AG04450 (cell line): ENCODE data around the gene SELENON. TPM values are rescaled to one million over a fixed set of nuclear protein-coding genes. Genes with fewer than 3 reads are reported as not detected.

ENCODE experiments used
- CTCF ChIA-PET: fragments of 300-600, 350-600 bp; formaldehyde crosslinking; extraction: SDS; loops from one replicate; lab custom pipeline; 2022; ENCODE audit warnings: antibody characterized with exemption, inconsistent platforms; lab: Charles Lee
- POLR2A ChIA-PET: fragments of 350-600 bp; formaldehyde crosslinking; extraction: SDS; loops from one replicate; lab custom pipeline; 2021; ENCODE audit warnings: antibody characterized with exemption, inconsistent platforms; lab: Yijun Ruan, JAX
- DNase-seq: peaks from one replicate; pipeline ENCODE4 v3.0.0-alpha.2; 2011; ENCODE audit warnings: low read depth, low spot score
- H3K27ac ChIP-seq: one replicate; pipeline ENCODE4 v1.5.1; 2012; ENCODE audit warnings: low read depth, low read length, control low read depth
- H3K27me3 ChIP-seq: one replicate; pipeline ENCODE4 v1.6.0; 2012; ENCODE audit warnings: low read length; ENCODE audit not compliant: control insufficient read depth, insufficient read depth
- H3K4me3 ChIP-seq: 2 replicates; pipeline ENCODE4 v1.5.1; 2011; ENCODE audit warnings: mild to moderate bottlenecking, low read depth, low read length, control low read depth
- H3K9me3 ChIP-seq: 2 replicates; pipeline ENCODE4 v1.5.1; 2012; ENCODE audit warnings: low read length; ENCODE audit not compliant: control insufficient read depth, insufficient read depth
- CTCF ChIP-seq: IDR thresholded peaks from 2 replicates; pipeline ENCODE4 v1.5.1; 2011; ENCODE audit warnings: low read depth, low read length, control low read depth, inconsistent platforms
- polyA plus RNA-seq: library from polyadenylated mRNA; depleted of rRNA; stranded (reverse); fragments of >200 nt; gene quantifications from 2 replicates; pipeline ENCODE4 v1.2.3, GENCODE V29; 2011

SELENON gene
- polyA plus RNA-seq, 1 experiment = 36.3 TPM

DNA sequence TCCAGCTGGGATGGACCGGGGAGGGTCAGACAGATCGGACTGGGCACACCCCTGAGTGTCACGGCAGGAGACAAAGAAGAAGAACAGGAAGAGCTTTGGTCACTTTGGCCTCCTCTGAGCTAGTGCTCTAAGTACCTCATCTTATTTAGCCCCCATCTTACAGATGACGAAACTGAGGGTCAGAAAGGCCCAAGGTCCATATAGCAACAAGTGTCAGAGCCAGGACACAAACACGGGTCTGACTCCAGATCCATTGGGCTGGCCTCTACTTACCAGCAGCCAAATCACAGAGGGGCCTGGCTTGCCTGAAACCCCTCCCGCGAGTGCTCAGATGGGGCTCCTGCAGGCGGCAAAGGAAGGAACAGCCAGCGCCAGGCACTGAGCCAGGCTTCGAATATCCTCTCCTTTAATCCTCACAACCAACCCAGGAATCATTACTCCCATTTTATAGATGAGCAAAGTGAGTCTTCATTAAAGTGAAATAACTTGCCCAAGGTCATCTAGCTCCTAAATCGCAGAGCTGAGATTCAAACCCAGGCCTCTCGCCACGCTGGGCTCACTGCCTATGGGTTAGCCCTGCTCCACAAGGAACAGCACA lies 25.7 kb upstream of the SELENON start:
- H3K27ac ChIP-seq = no peak overlapping the region
- no peak for DNase-seq
- ChIA-PET CTCF (interaction anchor here (0.6 kb wide), 1 partner anchor 1418 kb away, joined by 6 read pairs; no protein-coding TSS in a partner anchor), POLR2A (no interaction called here)
- peaks cover 3% of the 10 kb centered on the region for H3K27me3 ChIP-seq
- TF ChIP-seq CTCF = no peak
- no peaks in the 10 kb centered on the region for H3K9me3 ChIP-seq
- no peak overlapping the region for H3K4me3 ChIP-seq

GRCh38 chr1:25774921-25775771 lies 24.8 kb upstream of the SELENON start:
- Histone ChIP-seq H3K27ac (no peak overlapping the region), H3K27me3 (peaks cover 3% of the 10 kb centered on the region), H3K4me3 (no peak overlapping the region), H3K9me3 (no peaks in the 10 kb centered on the region)
- no peak for TF ChIP-seq CTCF
- no peak for DNase-seq
- CTCF ChIA-PET = interaction anchor here (0.6 kb wide), 2 partner anchors 18 to 1419 kb away, joined by 3 to 6 read pairs; no protein-coding TSS in a partner anchor
- POLR2A ChIA-PET = no interaction called here

- POLR2A ChIA-PET = no interaction called here
- no peak overlapping the region for H3K4me3 ChIP-seq
- no peak for TF ChIP-seq CTCF
- CTCF ChIA-PET = no interaction called here
- H3K27me3 ChIP-seq = peaks cover 3% of the 10 kb centered on the region
- H3K27ac ChIP-seq = no peak overlapping the region
- no peaks in the 10 kb centered on the region for H3K9me3 ChIP-seq
- DNase-seq = no peak
Observed at GRCh38 chr1:25779388-25779787, 20.6 kb upstream of the SELENON start.

DNA sequence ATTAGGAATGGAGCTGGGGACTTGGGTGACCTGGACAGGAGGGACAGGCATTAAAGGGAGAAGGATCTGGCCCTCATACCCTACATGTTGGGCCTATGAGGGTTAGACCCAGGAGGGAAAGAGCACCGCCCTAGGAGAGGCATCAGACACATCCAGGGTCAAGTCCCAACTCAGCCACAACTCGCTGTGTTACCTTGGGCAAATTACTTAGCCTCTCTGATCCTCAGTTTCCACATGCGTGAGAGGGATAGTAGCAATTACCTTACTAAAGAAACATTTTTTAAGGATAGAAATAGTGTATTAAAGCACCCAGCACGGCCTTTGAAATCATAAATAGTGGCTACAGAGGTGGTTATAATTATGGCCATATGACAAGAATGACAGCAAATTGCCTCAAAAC lies 20.1 kb upstream of the SELENON start:
- no peak for TF ChIP-seq CTCF
- ChIA-PET CTCF (no interaction called here), POLR2A (no interaction called here)
- no peak for DNase-seq
- Histone ChIP-seq H3K27me3 (peaks cover 3% of the 10 kb centered on the region), H3K27ac (no peak overlapping the region), H3K4me3 (no peak overlapping the region), H3K9me3 (no peaks in the 10 kb centered on the region)
